Stimulated activated CD8-positive, alpha-beta memory T cell treated with anti-CD3 and anti-CD28 coated beads, Interleukin-15, amount 100 ng/mL, for 4 hours (primary cell): Measurements from ENCODE around the gene KCNJ16.

Source experiments
- DNase-seq, 2 donors: peaks; one replicate each; pipeline ENCODE4 v3.0.0-alpha.2; 2020; ENCODE audit warnings: low read depth in 2 of 2

The KCNJ16 gene

GRCh38 chr17:70098030-70098429, 23.0 kb downstream of the KCNJ16 start:
- no peak for DNase-seq

DNA sequence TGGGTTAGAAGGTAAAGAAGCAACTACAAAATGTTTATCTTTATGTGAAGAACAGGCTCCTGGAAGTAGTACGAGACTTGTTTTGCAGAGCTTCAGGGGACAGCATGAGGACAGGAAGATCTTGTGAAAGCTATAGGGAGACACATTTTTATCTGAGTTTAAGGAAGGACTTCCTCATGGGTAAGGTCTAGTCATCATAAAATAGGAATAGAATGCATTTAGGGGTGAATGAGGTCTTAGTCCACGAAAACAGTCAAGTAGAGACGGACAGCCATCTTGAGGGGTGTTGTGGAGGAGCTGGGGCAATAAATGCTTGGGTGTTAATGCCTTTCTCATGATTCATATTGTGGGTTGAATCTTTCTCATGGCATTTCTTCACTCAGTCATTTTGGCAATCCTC, 24.3 kb downstream of the KCNJ16 start:
- DNase-seq = no peak

- DNase-seq = no peak
Measured at GRCh38 chr17:70099884-70100283, 24.9 kb downstream of the KCNJ16 start.

- DNase-seq = no peak
Measured at GRCh38 chr17:70100983-70101382, 26.0 kb downstream of the KCNJ16 start.

- no peak for DNase-seq
Measured at GRCh38 chr17:70102531-70102930, 27.5 kb downstream of the KCNJ16 start.

DNA sequence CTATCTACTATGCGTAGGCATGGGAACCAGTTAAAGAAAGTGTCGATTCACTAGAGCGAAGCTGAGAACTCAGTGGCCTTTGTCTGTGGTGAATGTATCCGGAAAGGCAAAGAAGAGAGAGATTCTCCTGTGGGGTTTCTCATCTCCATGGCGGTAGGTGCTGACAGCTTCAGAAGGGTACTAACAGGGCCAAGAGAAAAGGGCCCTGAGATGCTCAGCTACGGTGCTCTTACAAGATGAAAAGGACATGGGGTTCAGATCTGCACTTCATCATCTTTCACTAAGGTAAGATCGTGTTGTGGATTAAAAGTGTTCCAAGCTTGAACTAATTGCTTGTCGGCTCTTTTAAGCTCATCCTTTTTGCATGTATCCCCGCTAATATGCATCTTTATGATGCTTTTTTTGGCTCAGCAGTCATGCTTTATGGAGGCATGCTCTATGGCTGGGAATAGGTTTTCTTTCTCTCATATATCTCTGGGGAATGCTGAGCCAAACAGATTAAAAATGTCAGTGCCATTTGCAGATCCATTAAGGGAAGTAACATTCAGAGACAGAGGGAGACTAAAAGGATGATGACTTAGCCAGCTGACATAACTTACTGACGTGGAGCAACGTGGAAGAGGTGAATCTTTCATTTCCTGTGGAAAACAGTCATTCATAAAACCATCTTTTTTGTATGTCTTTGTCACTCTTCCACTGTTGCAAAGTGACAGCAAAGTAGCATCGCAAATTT, 29.9 kb downstream of the KCNJ16 start:
- no peak for DNase-seq

DNA sequence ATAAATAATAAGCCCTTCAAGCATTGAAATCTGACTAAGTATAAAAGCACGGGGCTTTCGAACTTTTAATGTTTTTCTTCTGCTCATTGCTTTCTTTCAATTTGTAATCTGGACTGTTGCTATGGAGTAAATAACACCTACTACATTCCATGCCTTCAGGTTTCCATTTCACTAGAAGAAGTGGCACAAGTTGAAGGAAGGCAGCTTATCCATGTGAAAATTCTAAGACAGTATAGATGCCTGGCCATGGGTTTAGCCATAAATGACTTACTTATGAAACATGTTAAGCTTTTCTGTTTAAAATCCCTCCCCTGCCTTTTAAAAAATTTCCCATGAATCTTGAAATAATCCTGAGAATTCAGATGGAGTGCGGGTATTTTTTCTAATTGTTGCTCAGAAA, 30.6 kb downstream of the KCNJ16 start:
- DNase-seq = no peak

DNA sequence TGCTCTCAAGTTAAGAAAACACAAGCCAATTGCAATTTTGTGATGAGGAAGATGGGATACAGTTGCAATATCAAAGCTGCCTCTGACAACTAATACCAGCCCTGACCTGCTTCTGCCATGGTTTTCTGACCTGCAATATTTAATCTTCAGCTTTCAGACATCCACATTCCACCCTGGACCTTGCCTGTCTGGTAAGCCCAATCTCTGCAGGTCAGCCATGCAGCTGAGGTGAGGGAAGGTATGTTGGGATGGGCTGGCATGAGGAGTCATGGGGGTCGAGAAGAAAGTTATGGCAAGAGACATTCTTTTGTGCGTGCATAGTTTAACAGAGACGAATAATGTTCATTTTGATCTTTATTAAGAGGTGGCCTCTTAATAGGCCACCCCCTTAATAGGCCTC, 31.5 kb downstream of the KCNJ16 start:
- no peak for DNase-seq

- no peak for DNase-seq
Measured at GRCh38 chr17:70107441-70107840, 32.4 kb downstream of the KCNJ16 start.

- no peak for DNase-seq
Measured at GRCh38 chr17:70107904-70108565, 33.0 kb downstream of the KCNJ16 start.

DNA sequence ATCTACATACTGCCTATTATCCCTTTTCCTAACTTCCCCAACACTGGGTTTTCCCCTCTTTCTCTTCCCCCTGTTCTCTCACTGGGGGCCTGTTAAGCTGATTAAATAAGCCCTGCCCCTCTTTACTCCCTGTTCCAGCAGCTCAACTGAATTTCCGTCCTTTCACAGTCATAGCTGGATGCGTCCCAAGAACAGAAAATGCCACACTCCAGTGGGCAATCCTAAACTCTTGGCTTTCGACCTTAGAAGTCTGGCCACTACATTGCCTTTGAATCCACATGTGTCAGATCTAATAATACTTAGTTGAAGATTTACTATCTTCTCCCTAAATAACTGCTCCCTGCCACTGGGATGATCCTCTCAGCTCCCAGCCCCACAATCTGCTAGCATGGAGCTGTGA, 34.5 kb downstream of the KCNJ16 start:
- no peak for DNase-seq

DNA sequence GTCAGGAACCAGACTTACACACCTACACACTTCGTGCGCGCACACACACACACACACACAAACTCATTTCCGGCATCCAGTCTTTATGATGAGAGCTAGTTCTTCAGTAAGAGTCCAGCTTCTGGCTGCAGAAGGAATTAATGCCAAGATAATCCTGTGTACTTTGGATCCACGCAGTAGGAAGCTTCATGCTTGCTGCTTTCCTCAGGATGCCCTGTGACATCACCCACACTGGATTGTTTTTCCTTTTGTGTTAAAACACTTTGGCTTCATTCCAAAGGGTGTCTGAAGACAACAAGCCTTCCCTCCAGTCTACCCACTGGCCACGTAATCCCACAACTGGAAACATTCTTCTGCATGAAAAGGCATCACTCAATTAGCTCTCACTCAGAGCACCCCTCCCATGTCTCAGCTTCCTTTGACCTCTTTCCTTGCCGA, 35.4 kb downstream of the KCNJ16 start:
- DNase-seq = no peak

DNA sequence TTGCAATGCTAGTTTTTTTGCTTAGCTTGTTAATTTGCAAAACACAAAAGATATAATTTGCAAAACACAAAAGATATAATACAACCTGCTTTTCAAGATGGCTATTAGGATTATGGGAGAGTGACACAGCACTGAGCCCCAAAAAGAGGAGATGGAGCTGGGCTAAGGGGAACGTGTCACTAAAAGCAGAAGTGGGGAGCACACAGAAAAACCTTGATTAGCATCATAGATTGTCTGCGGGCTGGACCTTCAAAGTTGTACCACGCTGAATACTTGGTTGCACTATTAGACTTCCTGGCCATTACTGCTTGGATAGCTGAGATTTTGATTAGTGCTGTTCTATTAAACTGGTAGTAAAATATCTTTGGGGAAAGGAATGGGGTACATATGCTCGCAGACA, 36.2 kb downstream of the KCNJ16 start:
- DNase-seq = no peak

DNA sequence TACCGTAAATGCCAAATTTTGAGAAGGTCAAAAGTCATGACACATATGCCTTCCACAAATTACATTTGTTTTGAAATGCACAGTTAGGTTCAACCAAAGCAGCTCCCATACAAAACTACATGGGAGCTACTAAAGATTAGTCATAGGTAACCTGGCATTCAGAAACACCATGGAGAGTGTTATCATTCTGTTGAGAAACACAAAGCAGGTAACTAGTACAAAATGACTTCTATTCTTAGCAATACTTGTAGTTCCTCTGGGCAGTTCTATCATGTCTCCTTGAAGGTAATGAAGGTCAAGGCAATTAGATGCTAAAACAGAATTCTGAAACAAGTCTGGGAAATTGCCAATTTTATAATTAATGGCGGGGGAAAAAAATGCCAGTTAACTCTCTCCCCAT, 39.4 kb downstream of the KCNJ16 start:
- no peak for DNase-seq

- DNase-seq = no peak
Measured at GRCh38 chr17:70115126-70115525, 40.1 kb downstream of the KCNJ16 start.

DNA sequence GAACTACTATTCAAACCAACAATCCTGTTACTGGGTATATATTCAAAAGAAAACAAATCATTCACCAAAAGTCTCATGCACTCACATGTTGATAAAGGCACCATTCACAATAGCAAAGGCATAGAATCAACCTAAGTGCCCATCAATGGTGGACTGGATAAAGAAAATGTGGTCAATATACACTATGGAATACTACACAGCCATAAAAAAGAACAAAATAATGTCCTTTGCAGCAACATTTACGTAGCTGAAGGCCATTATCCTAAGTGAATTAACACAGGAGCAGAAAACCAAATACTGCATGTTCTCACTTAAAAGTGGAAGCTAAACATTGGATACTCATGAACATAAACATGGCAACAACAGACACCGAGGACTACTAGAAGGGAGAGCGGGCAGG, 41.9 kb downstream of the KCNJ16 start:
- DNase-seq = no peak

- DNase-seq = no peak
Measured at GRCh38 chr17:70119545-70119944, 44.5 kb downstream of the KCNJ16 start.

GRCh38 chr17:70119983-70120382, 45.0 kb downstream of the KCNJ16 start:
- DNase-seq = no peak

DNA sequence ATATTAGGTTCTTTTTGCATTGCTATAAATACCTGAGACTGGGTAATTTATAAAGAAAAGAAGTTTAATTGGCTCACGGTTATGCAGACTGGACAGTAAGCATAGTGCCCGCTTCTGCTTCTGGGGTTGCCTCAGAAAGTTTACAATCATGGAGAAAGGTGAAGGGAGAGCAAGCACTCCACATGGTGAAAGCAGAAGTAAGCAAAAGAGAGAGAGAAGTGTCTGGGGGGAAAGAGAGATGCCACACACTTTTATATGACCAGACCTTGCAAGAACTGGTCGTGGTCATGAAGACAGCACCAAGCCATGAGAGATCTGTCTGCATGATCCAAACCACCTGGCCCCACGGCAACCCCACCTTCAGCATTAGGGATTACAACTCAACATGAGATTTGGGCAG, 45.4 kb downstream of the KCNJ16 start:
- DNase-seq = no peak

- DNase-seq = no peak
Measured at GRCh38 chr17:70121126-70121525, 46.1 kb downstream of the KCNJ16 start.

- DNase-seq = no peak
Measured at GRCh38 chr17:70123193-70123592, 48.2 kb downstream of the KCNJ16 start.

DNA sequence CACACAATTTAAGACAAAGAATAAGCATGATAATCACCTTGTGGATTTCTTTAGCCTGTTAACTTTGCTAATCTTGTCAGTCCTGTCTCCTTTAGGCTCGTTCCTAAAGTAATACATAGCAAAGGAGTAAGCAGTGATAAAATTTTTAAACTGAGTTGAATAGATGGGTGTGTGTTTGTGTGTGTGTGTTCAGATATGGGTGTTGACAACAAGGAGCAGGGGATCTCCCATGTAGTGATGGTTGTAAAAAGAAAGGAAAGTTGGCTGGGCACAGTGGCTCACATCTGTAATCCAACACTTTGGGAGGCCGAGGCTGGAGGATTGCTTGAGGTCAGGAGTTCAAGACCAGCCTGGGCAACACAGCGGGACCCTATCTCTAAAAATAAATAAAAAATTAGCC, 49.7 kb downstream of the KCNJ16 start:
- DNase-seq = no peak

GRCh38 chr17:70127221-70127873, 52.3 kb downstream of the KCNJ16 start:
- no peak for DNase-seq
